DND-41 (cell line): ENCODE results near the gene ESYT2.

ENCODE experiments used
- ATAC-seq: fragments of 200-7000 bp; cut with Tn5 transposase; 3 replicates; pipeline ENCODE4 v1.9.1; 2021; ENCODE audit warnings: low read depth; ENCODE audit not compliant: insufficient read depth
- DNase-seq: peaks from one replicate; pipeline ENCODE4 v3.0.0-alpha.2; 2020
- H2AFZ ChIP-seq: 2 replicates; pipeline ENCODE4 v1.6.0; 2012; ENCODE audit warnings: low read depth, low read length
- H3K27ac ChIP-seq: 2 replicates; pipeline ENCODE4 v1.5.1; 2012; ENCODE audit warnings: low read length, inconsistent platforms
- H3K27me3 ChIP-seq: fragments of 200-600 bp; sonication (generic); 2 replicates; pipeline ENCODE4 v1.6.0; 2012; ENCODE audit warnings: low read length, mild to moderate bottlenecking, inconsistent platforms; ENCODE audit not compliant: insufficient read depth, poor library complexity
- H3K36me3 ChIP-seq: 2 replicates; pipeline ENCODE4 v1.5.1; 2012; ENCODE audit warnings: low read length, inconsistent platforms; ENCODE audit not compliant: insufficient read depth
- H3K4me1 ChIP-seq: 2 replicates; pipeline ENCODE4 v1.5.1; 2012; ENCODE audit warnings: mild to moderate bottlenecking, low read length; ENCODE audit not compliant: insufficient read depth
- H3K4me2 ChIP-seq: 2 replicates; pipeline ENCODE4 v1.6.0; 2012; ENCODE audit warnings: mild to moderate bottlenecking, moderate library complexity, low read length, inconsistent platforms; ENCODE audit not compliant: insufficient read depth
- H3K4me3 ChIP-seq, 2 experiments: fragments of 200-600 bp in 1 of 2; shearing (Covaris generic) in 1 of 2; 2 replicates each; pipeline ENCODE4 v1.5.1; 2012 to 2016; ENCODE audit warnings: inconsistent platforms in 2 of 2, low read length in 2 of 2, mild to moderate bottlenecking in 2 of 2, low read depth in 1 of 2, moderate library complexity in 1 of 2
- H3K79me2 ChIP-seq: 2 replicates; pipeline ENCODE4 v1.6.0; 2012; ENCODE audit warnings: low read length, inconsistent platforms; ENCODE audit not compliant: insufficient read depth
- H3K9ac ChIP-seq: 2 replicates; pipeline ENCODE4 v1.6.0; 2012; ENCODE audit warnings: low read depth, mild to moderate bottlenecking, inconsistent platforms, low read length, moderate library complexity
- H3K9me3 ChIP-seq: 2 replicates; pipeline ENCODE4 v1.5.1; 2012; ENCODE audit warnings: low read length, moderate library complexity, mild to moderate bottlenecking, inconsistent platforms; ENCODE audit not compliant: insufficient read depth, severe bottlenecking
- H4K20me1 ChIP-seq: 2 replicates; pipeline ENCODE4 v1.6.0; 2012; ENCODE audit warnings: low read length; ENCODE audit not compliant: insufficient read depth
- EZH2 ChIP-seq: IDR thresholded peaks from 3 replicates; pipeline ENCODE4 v1.6.1; 2012; ENCODE audit warnings: borderline replicate concordance, low read depth, mild to moderate bottlenecking, moderate library complexity, low read length, inconsistent platforms; ENCODE audit not compliant: severe bottlenecking
- TF ChIP-seq, protein P1 (sequence below): IDR thresholded peaks from 2 replicates; pipeline ENCODE4 v1.5.1; 2012; ENCODE audit warnings: borderline replicate concordance, low read length, moderate library complexity, mild to moderate bottlenecking; ENCODE audit not compliant: poor library complexity, severe bottlenecking; ENCODE audit errors: extremely low read depth

ESYT2 gene

DNA sequence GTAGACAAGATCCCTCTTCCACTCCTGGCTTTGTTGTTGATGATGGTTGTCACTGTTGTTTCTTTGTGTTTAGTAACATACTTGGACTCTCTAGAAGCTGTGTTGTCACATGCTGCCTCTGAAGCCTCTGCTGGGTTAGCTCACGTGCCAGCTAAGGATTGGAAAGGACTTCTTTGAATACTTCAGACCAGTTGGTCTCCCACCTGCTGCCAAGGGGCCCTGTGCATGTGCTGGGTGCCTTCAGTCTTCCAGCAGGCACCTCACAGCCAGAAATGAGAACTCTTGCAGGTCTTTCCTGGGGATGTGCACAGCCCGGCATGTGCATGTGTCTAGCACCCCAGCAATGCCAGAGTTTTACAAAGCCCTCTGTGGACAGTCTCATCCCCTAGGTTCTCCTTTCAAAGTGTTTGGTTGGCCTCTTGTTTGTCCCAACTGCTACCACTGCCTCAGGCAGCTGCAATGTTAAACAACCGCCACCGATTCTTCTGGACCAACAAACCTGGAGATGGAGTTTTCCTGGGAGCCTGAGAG, 103.0 kb downstream of the ESYT2 start:
- no peaks in the 10 kb centered on the region for H4K20me1 ChIP-seq
- H3K36me3 ChIP-seq: peaks cover 15% of the 10 kb centered on the region
- H3K27ac ChIP-seq: no peak overlapping the region
- H3K4me2 ChIP-seq: no peak overlapping the region
- H3K27me3 ChIP-seq: no peaks in the 10 kb centered on the region
- ATAC-seq: peak; percentile 30; the same call in 2 of the 3 replicates
- no peak overlapping the region for H2AFZ ChIP-seq
- no peaks in the 10 kb centered on the region for H3K79me2 ChIP-seq
- no peak overlapping the region for H3K9ac ChIP-seq
- H3K9me3 ChIP-seq: no peaks in the 10 kb centered on the region
- no peak overlapping the region for H3K4me3 ChIP-seq
- no peaks in the 10 kb centered on the region for H3K4me1 ChIP-seq
- TF ChIP-seq, protein P1, sequence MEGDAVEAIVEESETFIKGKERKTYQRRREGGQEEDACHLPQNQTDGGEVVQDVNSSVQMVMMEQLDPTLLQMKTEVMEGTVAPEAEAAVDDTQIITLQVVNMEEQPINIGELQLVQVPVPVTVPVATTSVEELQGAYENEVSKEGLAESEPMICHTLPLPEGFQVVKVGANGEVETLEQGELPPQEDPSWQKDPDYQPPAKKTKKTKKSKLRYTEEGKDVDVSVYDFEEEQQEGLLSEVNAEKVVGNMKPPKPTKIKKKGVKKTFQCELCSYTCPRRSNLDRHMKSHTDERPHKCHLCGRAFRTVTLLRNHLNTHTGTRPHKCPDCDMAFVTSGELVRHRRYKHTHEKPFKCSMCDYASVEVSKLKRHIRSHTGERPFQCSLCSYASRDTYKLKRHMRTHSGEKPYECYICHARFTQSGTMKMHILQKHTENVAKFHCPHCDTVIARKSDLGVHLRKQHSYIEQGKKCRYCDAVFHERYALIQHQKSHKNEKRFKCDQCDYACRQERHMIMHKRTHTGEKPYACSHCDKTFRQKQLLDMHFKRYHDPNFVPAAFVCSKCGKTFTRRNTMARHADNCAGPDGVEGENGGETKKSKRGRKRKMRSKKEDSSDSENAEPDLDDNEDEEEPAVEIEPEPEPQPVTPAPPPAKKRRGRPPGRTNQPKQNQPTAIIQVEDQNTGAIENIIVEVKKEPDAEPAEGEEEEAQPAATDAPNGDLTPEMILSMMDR: no peak
- no peak for TF ChIP-seq EZH2
- DNase-seq: no peak

DNA sequence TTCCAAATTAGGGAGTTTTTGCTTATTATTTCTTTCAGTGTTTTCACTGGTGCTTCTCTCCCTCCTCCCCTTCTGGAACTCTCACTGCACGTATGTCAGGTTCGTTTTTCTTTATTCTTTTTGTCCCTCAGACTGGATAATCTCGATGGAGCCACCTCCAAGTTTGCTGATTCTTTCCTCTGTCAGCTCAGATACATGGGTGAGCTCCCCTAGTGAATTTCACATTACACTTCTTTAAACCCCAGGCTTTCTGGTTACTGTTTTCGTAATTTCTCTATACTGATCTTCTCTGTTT, 103.9 kb downstream of the ESYT2 start:
- H3K79me2 ChIP-seq: no peaks in the 10 kb centered on the region
- H3K36me3 ChIP-seq: peaks cover 9% of the 10 kb centered on the region
- no peak overlapping the region for H3K9ac ChIP-seq
- DNase-seq: no peak
- no peak for ATAC-seq
- TF ChIP-seq, protein P1: no peak
- TF ChIP-seq EZH2: no peak
- H3K4me1 ChIP-seq: no peaks in the 10 kb centered on the region
- H3K4me2 ChIP-seq: no peak overlapping the region
- no peaks in the 10 kb centered on the region for H3K27me3 ChIP-seq
- no peaks in the 10 kb centered on the region for H4K20me1 ChIP-seq
- H3K27ac ChIP-seq: no peak overlapping the region
- no peak overlapping the region for H2AFZ ChIP-seq
- H3K4me3 ChIP-seq: no peak overlapping the region
- H3K9me3 ChIP-seq: no peaks in the 10 kb centered on the region

DNA sequence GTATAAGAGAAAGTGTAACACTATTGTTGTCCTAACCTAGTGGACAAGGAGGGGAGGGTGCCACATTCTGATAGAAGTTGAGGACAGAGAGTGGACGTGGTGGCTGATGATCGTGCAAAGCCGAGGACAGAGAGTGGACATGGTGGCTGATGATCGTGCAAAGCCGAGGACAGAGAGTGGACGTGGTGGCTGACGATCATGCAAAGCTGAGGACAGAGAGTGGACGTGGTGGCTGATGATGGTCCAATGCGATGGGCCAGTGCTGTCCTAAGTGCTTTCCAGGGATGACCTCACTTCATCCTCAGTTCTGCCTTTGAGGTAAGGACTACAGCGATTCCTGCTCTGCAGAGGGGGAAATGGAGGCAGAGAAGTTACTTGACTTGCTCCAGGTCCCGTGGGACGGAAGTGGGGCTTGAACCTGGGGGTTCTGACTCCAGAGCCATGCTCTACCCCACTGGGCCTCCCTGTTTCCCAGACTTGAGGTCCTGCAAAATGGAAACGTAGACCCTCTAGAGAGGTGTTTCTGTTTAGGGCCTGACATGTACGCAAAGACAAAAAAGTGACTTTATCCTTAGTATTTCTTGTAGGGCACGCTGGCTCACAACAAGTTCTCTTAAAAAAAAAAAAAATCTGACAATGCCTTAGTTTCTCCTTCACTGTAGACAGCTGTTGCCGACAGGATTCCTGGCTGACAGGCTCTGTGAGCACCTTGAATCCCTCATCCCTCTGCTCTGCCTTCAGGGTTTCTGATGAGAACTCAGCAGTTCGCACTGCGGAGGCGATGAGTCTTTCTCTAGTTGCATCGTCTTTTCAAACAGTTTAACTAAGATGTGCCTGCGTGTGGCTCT, 104.4 kb downstream of the ESYT2 start:
- Histone ChIP-seq H3K36me3 (peaks cover 3% of the 10 kb centered on the region), H3K27ac (no peak overlapping the region), H3K27me3 (no peaks in the 10 kb centered on the region), H3K4me3 (no peak overlapping the region), H4K20me1 (no peaks in the 10 kb centered on the region), H3K9me3 (no peaks in the 10 kb centered on the region), H3K4me1 (no peaks in the 10 kb centered on the region), H3K79me2 (no peaks in the 10 kb centered on the region), H3K9ac (no peak overlapping the region), H2AFZ (no peak overlapping the region), H3K4me2 (no peak overlapping the region)
- no peak for DNase-seq
- ATAC-seq: no peak
- TF ChIP-seq, protein P1: no peak
- TF ChIP-seq EZH2: no peak
